ENCODE data around the gene SLC24A3.

The SLC24A3 gene

GRCh38 chr20:19291818-19292132 lies 79.3 kb downstream of the SLC24A3 start:
- Histone ChIP-seq H3K36me3 (ENCODE audit: insufficient read depth, low read length) (no peaks in the 10 kb centered on the region), H3K9ac (ENCODE audit: low read depth, low read length) (no peak overlapping the region), H3K4me3 (ENCODE audit: low read length) (no peak overlapping the region), H3K9me3 (replicated peaks; ENCODE audit: low read length) (no peaks in the 10 kb centered on the region), H3K4me1 (ENCODE audit: control insufficient read depth, insufficient read depth, low read length) (no peaks in the 10 kb centered on the region), H3K4me2 (ENCODE audit: low read length) (no peak overlapping the region), H3K27me3 (ENCODE audit: control insufficient read depth, insufficient read depth, low read length) (no peaks in the 10 kb centered on the region)

DNA sequence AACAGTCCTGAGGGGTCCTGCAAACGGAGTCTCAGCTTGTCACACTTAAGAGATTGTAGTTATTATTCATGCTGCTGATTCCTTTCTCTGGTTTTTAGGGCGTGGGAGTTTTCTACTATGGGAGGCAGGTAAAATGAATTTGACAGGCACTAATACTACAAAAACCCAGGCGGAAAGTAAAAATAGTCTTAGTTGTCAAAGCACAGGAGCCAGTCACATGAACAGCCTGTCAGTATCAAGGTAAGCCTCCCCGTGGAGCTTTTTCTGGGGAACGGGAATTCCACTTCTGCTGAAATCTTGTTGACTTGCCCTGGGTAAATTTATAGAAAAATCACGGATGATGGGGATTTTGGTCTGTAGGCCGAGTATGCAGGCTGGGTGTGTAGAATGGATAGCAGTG lies 79.8 kb downstream of the SLC24A3 start:
- Histone ChIP-seq H3K4me1 (ENCODE audit: control insufficient read depth, insufficient read depth, low read length) (no peaks in the 10 kb centered on the region), H3K4me3 (ENCODE audit: low read length) (no peak overlapping the region), H3K27me3 (ENCODE audit: control insufficient read depth, insufficient read depth, low read length) (no peaks in the 10 kb centered on the region), H3K36me3 (ENCODE audit: insufficient read depth, low read length) (no peaks in the 10 kb centered on the region), H3K4me2 (ENCODE audit: low read length) (no peak overlapping the region), H3K9me3 (replicated peaks; ENCODE audit: low read length) (no peaks in the 10 kb centered on the region), H3K9ac (ENCODE audit: low read depth, low read length) (no peak overlapping the region)

GRCh38 chr20:19295076-19295475 lies 82.6 kb downstream of the SLC24A3 start:
- no peaks in the 10 kb centered on the region for H3K4me1 ChIP-seq (ENCODE audit: control insufficient read depth, insufficient read depth, low read length)
- H3K36me3 ChIP-seq (ENCODE audit: insufficient read depth, low read length), result no peaks in the 10 kb centered on the region
- no peak overlapping the region for H3K4me2 ChIP-seq (ENCODE audit: low read length)
- no peak overlapping the region for H3K9ac ChIP-seq (ENCODE audit: low read depth, low read length)
- H3K27me3 ChIP-seq (ENCODE audit: control insufficient read depth, insufficient read depth, low read length), result no peaks in the 10 kb centered on the region
- H3K4me3 ChIP-seq (ENCODE audit: low read length), result no peak overlapping the region
- H3K9me3 ChIP-seq (replicated peaks; ENCODE audit: low read length), result no peaks in the 10 kb centered on the region

- no peak overlapping the region for H3K9ac ChIP-seq (ENCODE audit: low read depth, low read length)
Measured at GRCh38 chr20:19298652-19299051, 86.2 kb downstream of the SLC24A3 start.

GRCh38 chr20:19300395-19300794 lies 88.0 kb downstream of the SLC24A3 start:
- Histone ChIP-seq H3K27me3 (ENCODE audit: control insufficient read depth, insufficient read depth, low read length) (no peaks in the 10 kb centered on the region), H3K9ac (ENCODE audit: low read depth, low read length) (no peak overlapping the region), H3K4me3 (ENCODE audit: low read length) (no peak overlapping the region), H3K9me3 (replicated peaks; ENCODE audit: low read length) (no peaks in the 10 kb centered on the region), H3K4me1 (ENCODE audit: control insufficient read depth, insufficient read depth, low read length) (no peaks in the 10 kb centered on the region), H3K36me3 (ENCODE audit: insufficient read depth, low read length) (no peaks in the 10 kb centered on the region), H3K4me2 (ENCODE audit: low read length) (no peak overlapping the region)

More at GRCh38 chr20:19298652-19299051, 86.2 kb downstream of the SLC24A3 start:
- Histone ChIP-seq H3K4me2 (ENCODE audit: low read length) (no peak overlapping the region), H3K4me3 (ENCODE audit: low read length) (no peak overlapping the region), H3K4me1 (ENCODE audit: control insufficient read depth, insufficient read depth, low read length) (no peaks in the 10 kb centered on the region), H3K27me3 (ENCODE audit: control insufficient read depth, insufficient read depth, low read length) (no peaks in the 10 kb centered on the region), H3K36me3 (ENCODE audit: insufficient read depth, low read length) (no peaks in the 10 kb centered on the region), H3K9me3 (replicated peaks; ENCODE audit: low read length) (no peaks in the 10 kb centered on the region)

- no peaks in the 10 kb centered on the region for H3K4me1 ChIP-seq (ENCODE audit: control insufficient read depth, insufficient read depth, low read length)
- no peak overlapping the region for H3K9ac ChIP-seq (ENCODE audit: low read depth, low read length)
- H3K4me2 ChIP-seq (ENCODE audit: low read length), result no peak overlapping the region
- no peak overlapping the region for H3K4me3 ChIP-seq (ENCODE audit: low read length)
- no peaks in the 10 kb centered on the region for H3K27me3 ChIP-seq (ENCODE audit: control insufficient read depth, insufficient read depth, low read length)
- H3K9me3 ChIP-seq (replicated peaks; ENCODE audit: low read length), result no peaks in the 10 kb centered on the region
- no peaks in the 10 kb centered on the region for H3K36me3 ChIP-seq (ENCODE audit: insufficient read depth, low read length)
Measured at GRCh38 chr20:19301142-19301541, 88.7 kb downstream of the SLC24A3 start.

GRCh38 chr20:19301843-19302242 lies 89.4 kb downstream of the SLC24A3 start:
- Histone ChIP-seq H3K9ac (ENCODE audit: low read depth, low read length) (no peak overlapping the region), H3K4me1 (ENCODE audit: control insufficient read depth, insufficient read depth, low read length) (no peaks in the 10 kb centered on the region), H3K36me3 (ENCODE audit: insufficient read depth, low read length) (no peaks in the 10 kb centered on the region), H3K9me3 (replicated peaks; ENCODE audit: low read length) (no peaks in the 10 kb centered on the region), H3K27me3 (ENCODE audit: control insufficient read depth, insufficient read depth, low read length) (no peaks in the 10 kb centered on the region), H3K4me3 (ENCODE audit: low read length) (no peak overlapping the region), H3K4me2 (ENCODE audit: low read length) (no peak overlapping the region)

DNA sequence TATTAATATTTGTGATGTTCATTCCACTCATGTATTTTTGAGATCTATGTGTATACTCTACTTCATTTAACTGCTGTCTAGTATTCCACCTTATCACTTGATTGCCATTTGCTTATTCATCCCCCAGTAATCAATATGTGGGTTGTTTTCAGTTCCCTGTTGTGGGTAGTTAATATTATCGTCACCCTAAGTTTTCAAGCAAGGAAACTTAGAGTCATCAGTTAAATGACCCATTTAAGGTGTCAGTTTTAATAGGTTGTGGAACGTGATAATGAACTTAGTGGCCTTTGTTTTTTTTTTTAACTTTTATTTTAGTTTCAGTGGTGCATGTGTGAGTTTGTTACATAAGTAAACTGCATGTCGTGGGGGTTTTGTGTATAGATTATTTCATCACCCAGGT lies 90.3 kb downstream of the SLC24A3 start:
- no peak overlapping the region for H3K4me2 ChIP-seq (ENCODE audit: low read length)
- H3K4me3 ChIP-seq (ENCODE audit: low read length), result no peak overlapping the region
- H3K9ac ChIP-seq (ENCODE audit: low read depth, low read length), result no peak overlapping the region
- no peaks in the 10 kb centered on the region for H3K9me3 ChIP-seq (replicated peaks; ENCODE audit: low read length)
- H3K4me1 ChIP-seq (ENCODE audit: control insufficient read depth, insufficient read depth, low read length), result no peaks in the 10 kb centered on the region
- H3K27me3 ChIP-seq (ENCODE audit: control insufficient read depth, insufficient read depth, low read length), result no peaks in the 10 kb centered on the region
- H3K36me3 ChIP-seq (ENCODE audit: insufficient read depth, low read length), result no peaks in the 10 kb centered on the region

DNA sequence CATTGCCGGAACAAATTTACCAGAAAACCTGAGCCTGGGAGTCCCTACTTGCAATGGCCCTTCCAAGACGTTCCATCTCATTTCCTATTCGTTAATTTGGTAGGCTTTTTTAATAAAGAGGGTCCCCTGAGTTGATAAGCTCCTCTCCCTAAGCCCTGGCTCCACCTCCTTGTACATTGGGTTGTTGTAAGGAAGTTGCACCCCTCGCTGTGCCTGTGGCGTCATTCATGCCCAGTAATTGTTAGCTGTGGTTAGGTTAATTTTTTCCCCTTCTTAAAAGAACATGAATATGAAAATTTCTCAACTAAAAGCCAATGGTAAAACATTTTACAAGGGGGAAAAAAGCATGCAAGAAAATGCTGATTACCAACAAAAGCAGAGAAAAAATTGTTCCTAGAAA lies 91.9 kb downstream of the SLC24A3 start:
- H3K4me1 ChIP-seq (ENCODE audit: control insufficient read depth, insufficient read depth, low read length), result no peaks in the 10 kb centered on the region
- H3K27me3 ChIP-seq (ENCODE audit: control insufficient read depth, insufficient read depth, low read length), result no peaks in the 10 kb centered on the region
- H3K9ac ChIP-seq (ENCODE audit: low read depth, low read length), result no peak overlapping the region
- no peak overlapping the region for H3K4me2 ChIP-seq (ENCODE audit: low read length)
- no peak overlapping the region for H3K4me3 ChIP-seq (ENCODE audit: low read length)
- H3K9me3 ChIP-seq (replicated peaks; ENCODE audit: low read length), result no peaks in the 10 kb centered on the region
- H3K36me3 ChIP-seq (ENCODE audit: insufficient read depth, low read length), result no peaks in the 10 kb centered on the region

DNA sequence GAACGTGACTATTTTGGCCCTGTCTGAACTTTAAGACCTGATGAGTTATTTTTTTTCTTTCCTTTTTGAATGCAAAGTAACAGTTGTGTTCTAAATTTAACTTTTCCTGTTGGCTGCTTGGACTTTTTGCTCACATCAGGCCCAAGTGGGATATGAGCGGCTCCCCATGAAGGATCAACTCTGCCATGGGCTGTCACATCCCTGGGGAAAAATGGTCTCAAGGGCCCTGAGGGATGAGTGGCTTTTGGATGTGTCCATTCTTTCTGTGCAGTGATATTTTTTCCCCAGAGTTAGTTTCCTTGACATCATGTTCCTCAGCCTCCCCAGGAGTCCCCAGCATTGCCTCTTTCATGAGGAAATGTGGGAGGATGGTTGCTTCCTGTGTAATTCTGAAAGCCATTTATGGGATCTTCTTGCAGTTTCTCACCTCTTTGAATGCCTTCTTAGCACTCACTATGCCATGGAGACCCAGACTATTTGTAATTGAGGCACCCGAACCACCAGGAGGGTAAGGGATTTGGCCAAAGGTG lies 92.5 kb downstream of the SLC24A3 start:
- no peaks in the 10 kb centered on the region for H3K27me3 ChIP-seq (ENCODE audit: control insufficient read depth, insufficient read depth, low read length)
- no peak overlapping the region for H3K4me2 ChIP-seq (ENCODE audit: low read length)
- no peaks in the 10 kb centered on the region for H3K4me1 ChIP-seq (ENCODE audit: control insufficient read depth, insufficient read depth, low read length)
- no peak overlapping the region for H3K9ac ChIP-seq (ENCODE audit: low read depth, low read length)
- H3K4me3 ChIP-seq (ENCODE audit: low read length), result no peak overlapping the region
- H3K9me3 ChIP-seq (replicated peaks; ENCODE audit: low read length), result no peaks in the 10 kb centered on the region
- H3K36me3 ChIP-seq (ENCODE audit: insufficient read depth, low read length), result no peaks in the 10 kb centered on the region

GRCh38 chr20:19308146-19308545 lies 95.7 kb downstream of the SLC24A3 start:
- H3K9me3 ChIP-seq (replicated peaks; ENCODE audit: low read length), result no peaks in the 10 kb centered on the region
- no peak overlapping the region for H3K9ac ChIP-seq (ENCODE audit: low read depth, low read length)
- H3K27me3 ChIP-seq (ENCODE audit: control insufficient read depth, insufficient read depth, low read length), result no peaks in the 10 kb centered on the region
- H3K4me2 ChIP-seq (ENCODE audit: low read length), result no peak overlapping the region
- H3K4me3 ChIP-seq (ENCODE audit: low read length), result no peak overlapping the region
- no peaks in the 10 kb centered on the region for H3K36me3 ChIP-seq (ENCODE audit: insufficient read depth, low read length)
- H3K4me1 ChIP-seq (ENCODE audit: control insufficient read depth, insufficient read depth, low read length), result no peaks in the 10 kb centered on the region

DNA sequence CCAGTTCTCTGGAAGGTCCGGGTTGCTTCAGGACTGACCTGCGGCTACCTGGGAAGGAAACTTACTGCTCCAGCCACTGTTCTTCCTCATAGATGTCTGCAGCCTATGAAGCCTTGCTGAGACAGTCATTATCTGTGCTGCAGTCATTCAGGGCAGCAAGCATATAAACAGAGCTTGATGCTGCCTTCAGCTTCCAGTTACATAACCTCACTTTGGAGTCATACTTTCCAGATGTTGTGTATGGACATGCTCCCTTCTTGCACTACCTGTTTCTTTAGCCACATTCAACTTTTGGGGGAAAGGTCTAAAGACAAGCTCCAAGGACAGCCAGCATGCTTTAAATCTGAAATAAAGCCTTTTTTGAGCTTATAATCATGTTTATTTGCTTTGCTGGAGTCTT lies 98.1 kb downstream of the SLC24A3 start:
- H3K36me3 ChIP-seq (ENCODE audit: insufficient read depth, low read length), result no peaks in the 10 kb centered on the region
- no peak overlapping the region for H3K4me3 ChIP-seq (ENCODE audit: low read length)
- no peaks in the 10 kb centered on the region for H3K4me1 ChIP-seq (ENCODE audit: control insufficient read depth, insufficient read depth, low read length)
- H3K27me3 ChIP-seq (ENCODE audit: control insufficient read depth, insufficient read depth, low read length), result no peaks in the 10 kb centered on the region
- no peak overlapping the region for H3K9ac ChIP-seq (ENCODE audit: low read depth, low read length)
- no peak overlapping the region for H3K4me2 ChIP-seq (ENCODE audit: low read length)
- H3K9me3 ChIP-seq (replicated peaks; ENCODE audit: low read length), result no peaks in the 10 kb centered on the region
